Bronchial smooth muscle cell (primary cell): ENCODE data around the gene CIAO2A. TPM values are rescaled to one million over a fixed set of nuclear protein-coding genes. Genes with fewer than 3 reads are reported as not detected.

ENCODE experiments used
- total RNA-seq: library from RNA; depleted of rRNA; stranded (reverse); fragments of >200 nt; gene quantifications from 2 replicates; pipeline ENCODE4 v1.2.1, GENCODE V29; 2014

Gene CIAO2A, protein sequence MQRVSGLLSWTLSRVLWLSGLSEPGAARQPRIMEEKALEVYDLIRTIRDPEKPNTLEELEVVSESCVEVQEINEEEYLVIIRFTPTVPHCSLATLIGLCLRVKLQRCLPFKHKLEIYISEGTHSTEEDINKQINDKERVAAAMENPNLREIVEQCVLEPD
- total RNA-seq, result 34.3 and 82.7 TPM in 2 replicates

DNA sequence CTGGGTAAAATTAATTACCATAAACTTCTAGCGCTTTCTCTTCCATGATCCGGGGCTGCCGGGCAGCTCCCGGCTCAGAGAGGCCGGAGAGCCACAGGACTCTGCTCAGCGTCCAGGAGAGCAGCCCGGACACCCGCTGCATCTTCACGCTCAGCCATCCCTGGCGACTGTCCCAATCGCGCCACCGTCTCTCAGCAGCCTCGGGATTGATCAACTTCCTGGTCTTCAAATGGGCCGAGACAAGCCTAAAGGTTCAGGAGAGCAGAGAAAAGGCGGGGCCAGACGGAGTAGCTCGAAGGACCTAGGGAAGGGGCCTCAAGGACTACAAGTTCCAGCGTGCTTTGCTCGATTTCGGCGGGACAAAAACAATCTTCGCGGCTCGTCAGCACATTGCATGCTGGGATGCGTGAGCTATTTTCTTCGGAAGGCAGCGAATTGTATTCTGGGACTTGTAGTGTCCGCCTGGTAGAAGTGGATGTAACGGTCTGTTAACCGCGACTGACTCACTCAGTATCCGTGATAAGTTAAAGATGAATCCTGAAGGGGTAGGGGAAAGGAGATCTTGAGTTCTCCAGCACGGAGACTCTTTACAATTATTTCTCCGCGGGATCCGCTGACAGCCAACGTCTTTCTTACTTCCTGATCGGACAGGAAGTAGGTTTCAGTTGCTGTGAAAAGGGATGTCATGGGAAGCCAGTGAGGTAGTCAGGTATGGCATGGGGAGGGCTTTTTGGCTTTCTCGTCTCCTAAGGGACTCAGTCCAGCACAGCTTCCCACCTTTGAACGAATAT lies at the start of gene CIAO2A:
Gene CIAO2A (minus strand): TSS at position 212 of the 791 bp plus-strand sequence. CDS start 70 bp downstream, at position 142.

DNA sequence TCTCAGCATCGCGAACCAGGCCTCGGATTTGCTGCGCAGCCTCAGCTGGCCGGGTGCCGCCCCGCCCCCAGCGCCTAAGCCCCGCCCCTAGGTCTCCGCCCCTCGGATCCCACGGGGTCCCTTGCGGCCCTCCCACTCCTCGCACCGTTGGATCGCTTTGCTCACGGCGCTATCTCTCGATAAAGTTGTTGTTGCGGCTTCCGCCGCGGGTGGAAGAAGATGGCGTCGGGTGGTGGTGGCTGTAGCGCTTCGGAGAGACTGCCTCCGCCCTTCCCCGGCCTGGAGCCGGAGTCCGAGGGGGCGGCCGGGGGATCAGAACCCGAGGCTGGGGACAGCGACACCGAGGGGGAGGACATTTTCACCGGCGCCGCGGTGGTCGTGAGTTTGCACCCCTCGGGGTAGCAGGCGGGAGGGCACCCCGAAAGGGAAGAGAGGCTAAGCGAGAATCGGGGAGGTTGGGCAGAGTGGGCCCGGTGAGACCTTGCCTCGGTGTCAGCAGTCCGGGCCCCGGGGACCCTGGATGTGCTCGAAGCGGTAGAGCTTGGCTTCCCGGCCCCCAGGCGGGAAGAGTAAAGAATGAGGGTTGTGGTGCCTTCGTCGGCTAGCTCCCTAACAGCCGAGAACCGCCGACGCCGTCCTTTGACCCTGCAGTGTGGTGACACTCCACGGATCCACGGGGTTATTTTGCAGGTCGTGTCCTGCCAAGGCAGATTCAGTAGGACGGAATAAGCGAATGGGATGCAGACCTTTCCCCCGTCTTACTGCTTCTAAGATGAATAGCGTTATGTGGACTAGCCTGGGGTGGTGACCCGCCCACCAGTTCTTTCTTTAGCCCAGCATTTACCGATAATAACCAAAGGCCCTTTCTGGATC lies 2.4 kb upstream of the CIAO2A start, which contains the start of gene SNX1:
Gene SNX1 (plus strand): TSS at position 188 of the 873 bp plus-strand sequence. CDS start 32 bp downstream, at position 220.

DNA sequence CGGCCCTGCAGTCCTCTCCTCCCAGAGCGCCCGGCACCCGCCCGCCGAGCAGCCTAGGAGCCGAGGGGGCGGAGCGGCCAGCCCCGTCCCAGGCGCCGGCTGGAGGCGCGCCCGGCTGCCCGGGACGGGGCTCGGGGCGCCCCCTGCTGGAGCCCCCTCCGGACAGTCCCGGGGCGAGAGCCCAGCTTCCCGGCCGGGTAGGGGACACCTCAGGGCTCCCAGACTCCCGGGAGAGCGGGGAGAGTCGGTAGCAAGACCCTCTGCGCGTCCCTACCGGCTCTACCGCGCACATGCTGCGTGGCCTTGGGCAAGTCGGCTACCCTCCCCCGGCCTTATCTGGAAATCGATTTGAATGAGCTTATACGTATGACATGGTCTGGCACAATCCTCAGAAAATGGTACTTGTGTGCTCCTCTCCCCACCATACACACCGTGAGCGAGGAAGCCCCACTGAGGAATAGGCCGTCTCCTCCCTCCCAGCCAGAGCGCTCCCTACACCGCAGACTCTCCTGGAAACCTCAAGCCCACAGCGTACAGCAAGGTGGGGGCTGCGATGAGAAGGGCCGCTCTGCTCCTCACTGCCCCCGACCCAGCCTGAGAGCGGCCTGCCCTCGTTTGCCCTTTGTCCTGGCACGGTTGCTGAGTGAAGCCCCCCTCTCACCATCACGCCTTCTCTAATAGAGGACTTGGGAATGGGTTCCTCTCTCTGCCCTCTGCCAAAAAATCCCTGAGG lies 47.1 kb downstream of the CIAO2A start, which contains the start of gene DAPK2:
Gene DAPK2 (minus strand): TSS at position 65 of the 733 bp plus-strand sequence. CDS start 6,224 bp downstream, outside the sequence.

Other genes starting within 250 kb of the CIAO2A start
- 1.2 and 2.4 TPM in 2 replicates for gene DAPK2, start 47.4 kb downstream of the CIAO2A start, total RNA-seq
- gene SNX1, start 2.1 kb upstream of the CIAO2A start, total RNA-seq, result 40.8 and 42.0 TPM in 2 replicates
- 0.26 and 0.32 TPM in 2 replicates for gene SNX22, start 57.9 kb upstream of the CIAO2A start, total RNA-seq
- gene PPIB, start 69.2 kb upstream of the CIAO2A start, total RNA-seq, result 1,229 and 1,377 TPM in 2 replicates